K562 (cell line): ENCODE data around the gene THAP11. TPM values are rescaled to one million over a fixed set of nuclear protein-coding genes. Genes with fewer than 3 reads are reported as not detected.

ENCODE experiments used
- ARHGAP35 ChIP-seq: fragments of 450-650 bp; IDR thresholded peaks from 2 replicates; pipeline ENCODE4 v1.6.1; 2018; ENCODE audit not compliant: partially characterized antibody
- BRD9 ChIP-seq: fragments of 450-650 bp; IDR thresholded peaks from 2 replicates; pipeline ENCODE4 v1.6.1; 2018; ENCODE audit warnings: low read depth; ENCODE audit not compliant: partially characterized antibody
- CBX2 ChIP-seq: fragments of 200-600 bp; sonication (generic); IDR thresholded peaks from one replicate; pipeline ENCODE4 v1.6.1; 2012; ENCODE audit warnings: mild to moderate bottlenecking, low read length, inconsistent platforms; ENCODE audit not compliant: insufficient read depth, poor library complexity, severe bottlenecking
- CCAR2 ChIP-seq: fragments of 200-400 bp; formaldehyde crosslinking; IDR thresholded peaks from 2 replicates; pipeline ENCODE4 v1.6.1; 2017; ENCODE audit warnings: mild to moderate bottlenecking, low read depth, low read length
- CGGBP1 ChIP-seq: fragments of 250-450 bp; sonication (Bioruptor Pico); IDR thresholded peaks from 2 replicates; pipeline ENCODE4 v1.9.0; 2021; ENCODE audit warnings: mild to moderate bottlenecking
- ETV6 ChIP-seq, 3 experiments: fragments of 150-350 bp in 1 of 3; sonication (generic) in 1 of 3; formaldehyde crosslinking in 1 of 3; IDR thresholded peaks; 2 replicates each; pipeline versions ENCODE4 v1.6.1 to v1.8.0; 2014 to 2022; ENCODE audit warnings: borderline replicate concordance in 2 of 3, low read depth in 2 of 3, antibody characterized with exemption in 1 of 3, low read length in 1 of 3, mild to moderate bottlenecking in 1 of 3, missing genetic modification reagents in 1 of 3
- EZH2 ChIP-seq: IDR thresholded peaks from 2 replicates; pipeline ENCODE4 v1.6.1; 2012; ENCODE audit warnings: low read depth, mild to moderate bottlenecking, inconsistent platforms, low read length, borderline replicate concordance
- GATAD2A ChIP-seq: fragments of 450-650 bp; IDR thresholded peaks from 2 replicates; pipeline ENCODE4 v1.6.1; 2017
- HMG20A ChIP-seq: fragments of 450-650 bp; formaldehyde crosslinking; conservative IDR thresholded peaks from 2 replicates; pipeline ENCODE4 v1.4.0; 2020; ENCODE audit warnings: mild to moderate bottlenecking, mixed read lengths
- HNRNPH1 ChIP-seq: fragments of 200-400 bp; formaldehyde crosslinking; optimal IDR thresholded peaks from 2 replicates; pipeline ENCODE3; 2017; ENCODE audit warnings: low read depth, mild to moderate bottlenecking, low read length, moderate library complexity
- KDM5B ChIP-seq: fragments of 200-600 bp; sonication (generic); IDR thresholded peaks from 2 replicates; pipeline ENCODE4 v1.6.1; 2012; ENCODE audit warnings: low read depth, mild to moderate bottlenecking, moderate library complexity, low read length, control low read depth, inconsistent platforms; ENCODE audit not compliant: insufficient replicate concordance
- MEF2D ChIP-seq: conservative IDR thresholded peaks from 2 replicates; pipeline ENCODE4 v1.6.1; 2016; ENCODE audit warnings: low read depth, missing genetic modification characterization, missing compliant biosample characterization
- NFIX ChIP-seq: fragments of 250-450 bp; sonication (Bioruptor Pico); IDR thresholded peaks from 2 replicates; pipeline ENCODE4 v1.4.0; 2020; ENCODE audit warnings: low read depth, mild to moderate bottlenecking, moderate library complexity
- NKRF ChIP-seq: fragments of 450-650 bp; IDR thresholded peaks from 2 replicates; pipeline ENCODE4 v1.6.1; 2016; ENCODE audit warnings: borderline replicate concordance
- PHB ChIP-seq: fragments of 250-450 bp; sonication (Bioruptor Pico); IDR thresholded peaks from 2 replicates; pipeline ENCODE4 v1.5.0; 2021
- PHTF2 ChIP-seq: fragments of 250-450 bp; sonication (Bioruptor Pico); IDR thresholded peaks from 2 replicates; pipeline ENCODE4 v1.5.0; 2021; ENCODE audit warnings: mild to moderate bottlenecking
- PTBP1 ChIP-seq: fragments of 200-400 bp; formaldehyde crosslinking; IDR thresholded peaks from 2 replicates; pipeline ENCODE4 v1.6.1; 2017; ENCODE audit warnings: low read depth, low read length
- PURB ChIP-seq: sonication (generic); formaldehyde crosslinking; IDR thresholded peaks from 2 replicates; pipeline ENCODE4 v1.9.0; 2021; ENCODE audit warnings: low read depth, mild to moderate bottlenecking, missing genetic modification reagents
- RAD21 ChIP-seq, 2 experiments: fragments of 250-450 bp in 1 of 2; fragments of 450-650 bp in 1 of 2; sonication (Bioruptor Pico) in 1 of 2; formaldehyde crosslinking in 1 of 2; IDR thresholded peaks in 1 of 2; conservative IDR thresholded peaks in 1 of 2; 2 replicates each; pipeline versions ENCODE4 v1.4.0 to v1.8.0; 2020 to 2022; ENCODE audit warnings: mild to moderate bottlenecking in 2 of 2, moderate library complexity in 1 of 2
- RUNX1 ChIP-seq: sonication (generic); IDR thresholded peaks from 2 replicates; pipeline ENCODE4 v1.6.1; 2016; ENCODE audit warnings: antibody characterized with exemption, low read depth
- SMAD1 ChIP-seq: fragments of 150-350 bp; IDR thresholded peaks from 2 replicates; pipeline ENCODE4 v1.6.1; 2014; ENCODE audit warnings: low read length, low read depth; ENCODE audit not compliant: partially characterized antibody
- TCF7L2 ChIP-seq: fragments of 150-350 bp; IDR thresholded peaks from 2 replicates; pipeline ENCODE4 v1.6.1; 2016; ENCODE audit warnings: low read depth, mild to moderate bottlenecking, low read length, moderate library complexity
- TFAP4 ChIP-seq: sonication (generic); formaldehyde crosslinking; IDR thresholded peaks from 2 replicates; pipeline ENCODE4 v1.8.0; 2022; ENCODE audit warnings: missing genetic modification reagents, mild to moderate bottlenecking, moderate library complexity, borderline replicate concordance
- ZNF184 ChIP-seq: sonication (generic); formaldehyde crosslinking; IDR thresholded peaks from 2 replicates; pipeline ENCODE4 v1.5.0; 2020; ENCODE audit warnings: missing genetic modification reagents
- ZNF507 ChIP-seq: conservative IDR thresholded peaks from 2 replicates; pipeline ENCODE4 v1.6.1; 2017; ENCODE audit warnings: missing genetic modification characterization, missing compliant biosample characterization
- ZSCAN32 ChIP-seq: fragments of 450-650 bp; formaldehyde crosslinking; IDR thresholded peaks from 2 replicates; pipeline ENCODE4 v1.4.0; 2020; ENCODE audit warnings: mild to moderate bottlenecking, moderate library complexity
- polyA plus RNA-seq, 8 experiments: library from polyadenylated mRNA; depleted of rRNA in 4 of 8; stranded (reverse) in 5 of 8; unstranded in 3 of 8; fragments of >200 nt; fragmentation: Nextera tagmentation in 2 of 8; fragmentation: Illumina TruSeq in 1 of 8; extraction: Ambion mirVana in 2 of 8; extraction: Trizol in 1 of 8; gene quantifications; 2 replicates each; pipeline versions ENCODE4 v1.2.1 to v1.2.3, GENCODE V29; 2011 to 2014; ENCODE audit warnings: inconsistent platforms in 1 of 8, missing spikeins in 1 of 8
- total RNA-seq, 7 experiments: library from RNA; depleted of rRNA in 6 of 7; stranded (reverse); fragments of >200 nt in 6 of 7; fragmentation: Illumina TruSeq in 2 of 7; extraction: Trizol in 2 of 7; gene quantifications; 2 replicates each; pipeline versions ENCODE4 v1.2.1 to v1.2.3, GENCODE V29; 2011 to 2021; ENCODE audit warnings: low replicate concordance in 1 of 7

The THAP11 gene
- total and polyA plus RNA-seq, 9 of the 15 experiments (the other 6 are each of a cell fraction or from before 2014, with no cell fraction given), result 2.4 to 31.6 (median 21.4) TPM

DNA sequence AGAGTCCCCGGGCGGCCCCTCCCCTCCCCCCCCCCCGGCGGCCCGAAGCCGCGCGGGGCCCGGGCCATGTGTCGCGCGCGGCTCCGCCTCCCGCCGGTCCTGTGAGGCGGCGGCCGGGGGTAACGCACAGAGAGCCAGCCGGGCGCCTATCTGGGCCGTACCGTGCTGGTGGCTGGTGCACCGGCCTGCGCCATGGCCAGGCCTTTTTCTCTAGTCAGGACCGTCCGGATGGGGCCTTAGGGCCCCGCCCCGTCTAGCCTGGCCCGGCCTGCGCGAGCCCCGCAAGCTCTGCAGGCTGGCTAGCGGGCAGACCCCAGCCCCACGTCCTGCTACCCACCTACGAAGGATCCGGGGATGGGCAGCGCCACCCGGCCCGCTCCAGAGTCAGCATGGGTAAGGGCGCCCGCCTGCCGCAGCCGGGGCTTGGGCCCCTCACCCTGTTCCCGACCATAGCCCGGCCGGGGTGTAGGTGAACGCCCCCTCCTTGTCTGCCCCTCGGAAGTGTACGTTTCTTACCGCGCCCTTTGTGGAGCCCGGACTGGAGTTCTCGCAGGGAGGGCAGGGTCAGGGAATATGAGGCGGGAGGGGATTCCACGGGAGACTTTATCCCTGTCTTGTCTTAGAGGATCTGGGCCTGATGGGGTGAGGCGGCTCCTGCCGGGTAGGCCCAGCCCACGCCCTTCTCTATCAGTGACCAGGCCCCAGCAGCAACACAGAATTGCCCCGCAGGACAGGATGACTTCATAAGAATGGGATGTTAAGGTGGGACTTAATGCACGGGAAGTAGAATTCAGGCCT is 5.1 kb downstream of the THAP11 start, which contains the start of gene CENPT (continued):
- TF ChIP-seq HNRNPH1, result no peak
- TF ChIP-seq PHTF2 (CRISPR knock-in tag), result no peak
- no peak for TF ChIP-seq ARHGAP35
- no peak for TF ChIP-seq EZH2
- no peak for TF ChIP-seq ZSCAN32
- TF ChIP-seq CCAR2, result no peak
- no peak for TF ChIP-seq PURB (CRISPR knock-in tag)
- no peak for TF ChIP-seq ZNF507 (tag)
- TF ChIP-seq BRD9, result no peak
- no peak for TF ChIP-seq HMG20A (CRISPR knock-in tag)
- TF ChIP-seq NKRF, result peak; percentile 67
- peak; percentile 41; the same call in 1 of the 2 replicates for TF ChIP-seq TFAP4
- TF ChIP-seq GATAD2A, result no peak
- no peak for TF ChIP-seq SMAD1
- no peak for TF ChIP-seq CGGBP1 (CRISPR knock-in tag)
- TF ChIP-seq PTBP1, result no peak
- TF ChIP-seq RUNX1, result 0 out of 2 replicates have a peak, but pooled peaks have one; percentile 51
- TF ChIP-seq TCF7L2, result no peak
- TF ChIP-seq CBX2, result no peak
- no peak for TF ChIP-seq RAD21 (CRISPR knock-in tag; conservative IDR thresholded peaks at IDR 0.05 in 1 of 2, IDR thresholded peaks at IDR 0.05 in 1 of 2)
- no peak for TF ChIP-seq NFIX
- no peak for TF ChIP-seq ETV6 (IDR thresholded peaks at IDR 0.05; ENCODE audit: borderline replicate concordance in 1 of 2, low read depth in 2 of 2, low read length in 1 of 2)
- 0 out of 2 replicates have a peak, but pooled peaks have one; percentile 31 for TF ChIP-seq ETV6 (CRISPR knock-in tag; IDR thresholded peaks at IDR 0.05; ENCODE audit: borderline replicate concordance)
- TF ChIP-seq KDM5B, result no peak
- no peak for TF ChIP-seq ZNF184 (CRISPR knock-in tag)
- TF ChIP-seq MEF2D, result no peak
- TF ChIP-seq PHB (CRISPR knock-in tag), result no peak
